Measurements from ENCODE around the gene AURKB. TPM values are rescaled to one million over a fixed set of nuclear protein-coding genes. Genes with fewer than 3 reads are reported as not detected.

Gene AURKB
- total and polyA plus RNA-seq, 2 of the 13 experiments (the other 11 are each of a cell fraction or from before 2014, with no cell fraction given), result 29.5 to 75.3 TPM

DNA sequence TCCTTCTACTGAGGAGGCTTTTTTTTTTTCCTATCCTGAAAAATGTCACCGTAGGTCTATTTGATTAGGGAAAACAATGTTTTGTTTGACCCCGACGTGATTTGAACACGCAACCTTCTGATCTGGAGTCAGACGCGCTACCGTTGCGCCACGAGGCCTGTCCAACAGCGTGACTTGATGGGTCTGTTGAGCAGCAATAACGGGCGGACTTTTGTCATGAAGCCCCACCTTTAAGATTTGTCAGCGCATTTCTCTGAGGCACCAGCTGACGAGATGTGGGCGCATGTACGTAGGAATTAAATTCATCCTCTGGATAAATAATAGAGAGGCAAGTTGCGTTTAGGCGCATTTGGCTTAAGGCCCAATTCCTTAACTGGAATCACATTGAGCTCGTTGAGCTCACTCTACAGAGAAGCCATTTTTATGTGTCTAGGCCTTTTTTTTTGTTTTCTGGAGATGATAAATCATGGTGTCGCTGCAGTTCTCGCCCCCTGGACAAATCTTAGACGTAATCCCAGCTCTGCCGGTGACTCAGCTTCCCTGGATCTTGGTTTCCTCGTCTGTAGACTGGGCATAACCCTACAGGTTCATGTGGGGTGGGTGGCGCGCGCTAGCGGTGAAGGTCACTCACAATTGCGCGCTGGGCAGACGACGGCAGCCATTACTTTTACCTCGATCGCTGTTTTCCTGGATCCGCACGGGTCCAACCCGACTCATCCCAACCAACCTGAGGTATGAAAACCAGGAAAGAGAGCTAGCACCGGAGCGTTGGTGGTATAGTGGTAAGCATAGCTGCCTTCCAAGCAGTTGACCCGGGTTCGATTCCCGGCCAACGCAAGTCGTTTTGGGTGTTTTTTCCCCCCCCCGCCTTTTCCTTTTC is 10.6 kb upstream of the AURKB start (continued):
- TF ChIP-seq RXRB (CRISPR knock-in tag; IDR thresholded peaks at IDR 0.05; ENCODE audit: borderline replicate concordance), result peak; percentile 36
- TF ChIP-seq, protein P1, sequence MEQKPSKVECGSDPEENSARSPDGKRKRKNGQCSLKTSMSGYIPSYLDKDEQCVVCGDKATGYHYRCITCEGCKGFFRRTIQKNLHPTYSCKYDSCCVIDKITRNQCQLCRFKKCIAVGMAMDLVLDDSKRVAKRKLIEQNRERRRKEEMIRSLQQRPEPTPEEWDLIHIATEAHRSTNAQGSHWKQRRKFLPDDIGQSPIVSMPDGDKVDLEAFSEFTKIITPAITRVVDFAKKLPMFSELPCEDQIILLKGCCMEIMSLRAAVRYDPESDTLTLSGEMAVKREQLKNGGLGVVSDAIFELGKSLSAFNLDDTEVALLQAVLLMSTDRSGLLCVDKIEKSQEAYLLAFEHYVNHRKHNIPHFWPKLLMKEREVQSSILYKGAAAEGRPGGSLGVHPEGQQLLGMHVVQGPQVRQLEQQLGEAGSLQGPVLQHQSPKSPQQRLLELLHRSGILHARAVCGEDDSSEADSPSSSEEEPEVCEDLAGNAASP (CRISPR knock-in tag; IDR thresholded peaks at IDR 0.05; ENCODE audit: borderline replicate concordance), result peak; percentile 81
- TF ChIP-seq ARNT (IDR thresholded peaks at IDR 0.05), result no peak
- 0 out of 2 replicates have a peak, but pooled peaks have one; percentile 17 for TF ChIP-seq BHLHE40 (IDR thresholded peaks at IDR 0.05; ENCODE audit: low read length)
- TF ChIP-seq DNMT3B (CRISPR knock-in tag; conservative IDR thresholded peaks at IDR 0.05), result no peak
- TF ChIP-seq, protein P2, sequence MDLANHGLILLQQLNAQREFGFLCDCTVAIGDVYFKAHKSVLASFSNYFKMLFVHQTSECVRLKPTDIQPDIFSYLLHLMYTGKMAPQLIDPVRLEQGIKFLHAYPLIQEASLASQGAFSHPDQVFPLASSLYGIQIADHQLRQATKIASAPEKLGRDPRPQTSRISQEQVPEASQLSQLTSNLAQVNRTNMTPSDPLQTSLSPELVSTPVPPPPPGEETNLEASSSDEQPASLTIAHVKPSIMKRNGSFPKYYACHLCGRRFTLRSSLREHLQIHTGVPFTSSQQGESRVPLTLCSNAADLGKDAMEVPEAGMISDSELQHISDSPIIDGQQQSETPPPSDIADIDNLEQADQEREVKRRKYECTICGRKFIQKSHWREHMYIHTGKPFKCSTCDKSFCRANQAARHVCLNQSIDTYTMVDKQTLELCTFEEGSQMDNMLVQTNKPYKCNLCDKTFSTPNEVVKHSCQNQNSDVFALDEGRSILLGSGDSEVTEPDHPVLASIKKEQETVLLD (CRISPR knock-in tag; IDR thresholded peaks at IDR 0.05; ENCODE audit: low read depth), result no peak
- TF ChIP-seq, protein P3, sequence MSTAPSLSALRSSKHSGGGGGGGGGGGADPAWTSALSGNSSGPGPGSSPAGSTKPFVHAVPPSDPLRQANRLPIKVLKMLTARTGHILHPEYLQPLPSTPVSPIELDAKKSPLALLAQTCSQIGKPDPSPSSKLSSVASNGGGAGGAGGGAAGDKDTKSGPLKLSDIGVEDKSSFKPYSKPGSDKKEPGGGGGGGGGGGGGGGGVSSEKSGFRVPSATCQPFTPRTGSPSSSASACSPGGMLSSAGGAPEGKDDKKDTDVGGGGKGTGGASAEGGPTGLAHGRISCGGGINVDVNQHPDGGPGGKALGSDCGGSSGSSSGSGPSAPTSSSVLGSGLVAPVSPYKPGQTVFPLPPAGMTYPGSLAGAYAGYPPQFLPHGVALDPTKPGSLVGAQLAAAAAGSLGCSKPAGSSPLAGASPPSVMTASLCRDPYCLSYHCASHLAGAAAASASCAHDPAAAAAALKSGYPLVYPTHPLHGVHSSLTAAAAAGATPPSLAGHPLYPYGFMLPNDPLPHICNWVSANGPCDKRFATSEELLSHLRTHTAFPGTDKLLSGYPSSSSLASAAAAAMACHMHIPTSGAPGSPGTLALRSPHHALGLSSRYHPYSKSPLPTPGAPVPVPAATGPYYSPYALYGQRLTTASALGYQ (CRISPR knock-in tag; IDR thresholded peaks at IDR 0.05), result peak; percentile 57; the same call in 1 of the 2 replicates
- 0 out of 2 replicates have a peak, but pooled peaks have one; percentile 1 for TF ChIP-seq ZNF101 (CRISPR knock-in tag; IDR thresholded peaks at IDR 0.05; ENCODE audit: borderline replicate concordance, low read depth)
- TF ChIP-seq ZNF720 (CRISPR knock-in tag; IDR thresholded peaks at IDR 0.05), result no peak
- TF ChIP-seq WIZ (CRISPR knock-in tag; IDR thresholded peaks at IDR 0.05), result no peak; the same call in 1 of the 2 replicates
- TF ChIP-seq HMG20B (CRISPR knock-in tag; conservative IDR thresholded peaks at IDR 0.05), result 0 out of 2 replicates have a peak, but pooled peaks have one; percentile 8
- 0 out of 2 replicates have a peak, but pooled peaks have one; percentile 16 for TF ChIP-seq CBFB (CRISPR knock-in tag; IDR thresholded peaks at IDR 0.05)
- TF ChIP-seq RORA (CRISPR knock-in tag; IDR thresholded peaks at IDR 0.05), result no peak
- TF ChIP-seq, protein P4, sequence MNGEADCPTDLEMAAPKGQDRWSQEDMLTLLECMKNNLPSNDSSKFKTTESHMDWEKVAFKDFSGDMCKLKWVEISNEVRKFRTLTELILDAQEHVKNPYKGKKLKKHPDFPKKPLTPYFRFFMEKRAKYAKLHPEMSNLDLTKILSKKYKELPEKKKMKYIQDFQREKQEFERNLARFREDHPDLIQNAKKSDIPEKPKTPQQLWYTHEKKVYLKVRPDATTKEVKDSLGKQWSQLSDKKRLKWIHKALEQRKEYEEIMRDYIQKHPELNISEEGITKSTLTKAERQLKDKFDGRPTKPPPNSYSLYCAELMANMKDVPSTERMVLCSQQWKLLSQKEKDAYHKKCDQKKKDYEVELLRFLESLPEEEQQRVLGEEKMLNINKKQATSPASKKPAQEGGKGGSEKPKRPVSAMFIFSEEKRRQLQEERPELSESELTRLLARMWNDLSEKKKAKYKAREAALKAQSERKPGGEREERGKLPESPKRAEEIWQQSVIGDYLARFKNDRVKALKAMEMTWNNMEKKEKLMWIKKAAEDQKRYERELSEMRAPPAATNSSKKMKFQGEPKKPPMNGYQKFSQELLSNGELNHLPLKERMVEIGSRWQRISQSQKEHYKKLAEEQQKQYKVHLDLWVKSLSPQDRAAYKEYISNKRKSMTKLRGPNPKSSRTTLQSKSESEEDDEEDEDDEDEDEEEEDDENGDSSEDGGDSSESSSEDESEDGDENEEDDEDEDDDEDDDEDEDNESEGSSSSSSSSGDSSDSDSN (CRISPR knock-in tag; IDR thresholded peaks at IDR 0.05), result 0 out of 2 replicates have a peak, but pooled peaks have one; percentile 37
- peak; percentile 52 for TF ChIP-seq NR2F6 (IDR thresholded peaks at IDR 0.05)
- TF ChIP-seq NR2F6 (CRISPR knock-in tag; IDR thresholded peaks at IDR 0.05), result peak; percentile 65
- no peak for TF ChIP-seq REXO4 (CRISPR knock-in tag; IDR thresholded peaks at IDR 0.05; ENCODE audit: borderline replicate concordance)
- no peak for TF ChIP-seq ZNF124 (CRISPR knock-in tag; IDR thresholded peaks at IDR 0.05)
- no peak for TF ChIP-seq ZNF616 (CRISPR knock-in tag; IDR thresholded peaks at IDR 0.05; ENCODE audit: low read depth)
- TF ChIP-seq PLRG1 (conservative IDR thresholded peaks at IDR 0.05), result no peak
- TF ChIP-seq RNF2 (conservative IDR thresholded peaks at IDR 0.05; ENCODE audit: low read depth), result no peak; the same call in 1 of the 2 replicates
- TF ChIP-seq HNRNPH1 (optimal IDR thresholded peaks at IDR 0.05; ENCODE audit: low read depth, low read length), result no peak
- no peak for TF ChIP-seq ZBTB20 (CRISPR knock-in tag; IDR thresholded peaks at IDR 0.05; ENCODE audit: borderline replicate concordance, low read depth)
- TF ChIP-seq ZKSCAN5 (CRISPR knock-in tag; IDR thresholded peaks at IDR 0.05), result no peak

Data from HepG2 (cell line).